HG02943 (cell line): ENCODE data around the gene NHLRC1.

ENCODE experiments used
- ATAC-seq: cut with Tn5 transposase; IDR thresholded peaks from one replicate; pipeline ENCODE4 v1.9.1; 2021; ENCODE audit warnings: mild to moderate bottlenecking, low read depth, moderate library complexity; ENCODE audit not compliant: unreplicated experiment

The NHLRC1 gene

GRCh38 chr6:18088419-18089296 is 33.8 kb downstream of the NHLRC1 start:
- ATAC-seq: no peak

- ATAC-seq: no peak
These were observed 34.9 kb downstream of the NHLRC1 start for GRCh38 chr6:18087396-18088165.

- ATAC-seq: no peak
These were observed 41.3 kb downstream of the NHLRC1 start for GRCh38 chr6:18081025-18081668.

- ATAC-seq: no peak
These were observed 41.9 kb downstream of the NHLRC1 start for GRCh38 chr6:18080544-18080943.

- ATAC-seq: no peak
These were observed 43.6 kb downstream of the NHLRC1 start for GRCh38 chr6:18078866-18079265.

- ATAC-seq: no peak
These were observed 46.2 kb downstream of the NHLRC1 start for GRCh38 chr6:18076231-18076630.

- ATAC-seq: no peak
These were observed 49.6 kb downstream of the NHLRC1 start for GRCh38 chr6:18072841-18073240.

GRCh38 chr6:18070486-18070885 is 52.0 kb downstream of the NHLRC1 start:
- no peak for ATAC-seq
